Loucy (cell line): ENCODE results near the gene ZCCHC4.
A peak's percentile ranks its signal among the peaks of the same experiment; 100 is the strongest.

Source experiments
- H2AFZ ChIP-seq: fragments of 200-600 bp; sonication (generic); 2 replicates; pipeline ENCODE4 v1.6.0; 2016; ENCODE audit warnings: antibody characterized with exemption, mild to moderate bottlenecking, low read length, moderate library complexity
- H3F3A ChIP-seq: fragments of 200-600 bp; 2 replicates; pipeline ENCODE4 v1.6.0; 2016; ENCODE audit warnings: antibody characterized with exemption, low read depth, mild to moderate bottlenecking
- H3K27me3 ChIP-seq: fragments of 200-600 bp; sonication (generic); 2 replicates; pipeline ENCODE4 v1.6.1; 2014; ENCODE audit warnings: low read length, mild to moderate bottlenecking; ENCODE audit not compliant: insufficient read depth, poor library complexity, severe bottlenecking
- H3K36me3 ChIP-seq: fragments of 200-600 bp; sonication (generic); 2 replicates; pipeline ENCODE4 v1.6.1; 2016; ENCODE audit warnings: low read length; ENCODE audit not compliant: insufficient read depth
- H3K4me1 ChIP-seq: fragments of 200-600 bp; sonication (generic); 2 replicates; pipeline ENCODE4 v1.5.1; 2014; ENCODE audit warnings: low read length, mild to moderate bottlenecking; ENCODE audit not compliant: insufficient read depth, poor library complexity, severe bottlenecking
- H3K4me2 ChIP-seq: fragments of 200-600 bp; sonication (generic); 2 replicates; pipeline ENCODE4 v1.6.0; 2014; ENCODE audit warnings: antibody characterized with exemption, low read length, low read depth, mild to moderate bottlenecking; ENCODE audit not compliant: poor library complexity, severe bottlenecking
- H3K4me3 ChIP-seq: fragments of 200-600 bp; sonication (generic); 2 replicates; pipeline ENCODE4 v1.5.1; 2014; ENCODE audit warnings: low read length, mild to moderate bottlenecking, mixed read lengths; ENCODE audit not compliant: poor library complexity, severe bottlenecking
- H3K79me2 ChIP-seq: fragments of 200-600 bp; sonication (generic); 2 replicates; pipeline ENCODE4 v1.6.1; 2014; ENCODE audit warnings: low read length; ENCODE audit not compliant: insufficient read depth
- H3K9ac ChIP-seq: fragments of 200-600 bp; sonication (generic); 2 replicates; pipeline ENCODE4 v1.6.0; 2014; ENCODE audit warnings: mild to moderate bottlenecking, low read depth, low read length, moderate library complexity; ENCODE audit not compliant: poor library complexity, severe bottlenecking
- H3K9me2 ChIP-seq: fragments of 200-600 bp; sonication (generic); replicated peaks from 2 replicates; pipeline ENCODE4 v1.6.1; 2016; ENCODE audit warnings: low read depth, low read length, mixed read lengths
- H3K9me3 ChIP-seq: fragments of 200-600 bp; sonication (generic); 2 replicates; pipeline ENCODE4 v1.6.1; 2014; ENCODE audit warnings: mild to moderate bottlenecking, antibody characterized with exemption, low read length, low read depth; ENCODE audit not compliant: insufficient read depth
- H4K20me1 ChIP-seq: fragments of 200-600 bp; sonication (generic); 2 replicates; pipeline ENCODE4 v1.6.0; 2014; ENCODE audit warnings: antibody characterized with exemption, low read length, mild to moderate bottlenecking; ENCODE audit not compliant: insufficient read depth, poor library complexity, severe bottlenecking
- CTCF ChIP-seq: fragments of 200-600 bp; sonication (generic); conservative IDR thresholded peaks from 2 replicates; pipeline ENCODE4 v1.5.1; 2014; ENCODE audit warnings: mild to moderate bottlenecking, antibody characterized with exemption, low read length
- EZH2phosphoT487 ChIP-seq: fragments of 200-600 bp; IDR thresholded peaks from 2 replicates; pipeline ENCODE4 v1.6.1; 2018; ENCODE audit warnings: antibody characterized with exemption, mild to moderate bottlenecking, moderate library complexity, borderline replicate concordance

The ZCCHC4 gene

GRCh38 chr4:25313201-25313895 lies 774 bp downstream of the ZCCHC4 start:
- TF ChIP-seq CTCF: no peak
- no peak for TF ChIP-seq EZH2phosphoT487
- H3K4me1 ChIP-seq: peaks cover 24% of the 10 kb centered on the region
- no peaks in the 10 kb centered on the region for H4K20me1 ChIP-seq
- H2AFZ ChIP-seq: peak overlapping the region; percentile 77
- no peaks in the 10 kb centered on the region for H3K9me3 ChIP-seq
- H3K9me2 ChIP-seq: no peaks in the 10 kb centered on the region
- H3K36me3 ChIP-seq: no peaks in the 10 kb centered on the region
- H3K4me2 ChIP-seq: peak overlapping the region; percentile 83
- no peaks in the 10 kb centered on the region for H3K27me3 ChIP-seq
- peaks cover 9% of the 10 kb centered on the region for H3F3A ChIP-seq
- peak overlapping the region; percentile 84 for H3K9ac ChIP-seq
- H3K4me3 ChIP-seq: peak overlapping the region; percentile 90
- H3K79me2 ChIP-seq: peaks cover 29% of the 10 kb centered on the region

DNA sequence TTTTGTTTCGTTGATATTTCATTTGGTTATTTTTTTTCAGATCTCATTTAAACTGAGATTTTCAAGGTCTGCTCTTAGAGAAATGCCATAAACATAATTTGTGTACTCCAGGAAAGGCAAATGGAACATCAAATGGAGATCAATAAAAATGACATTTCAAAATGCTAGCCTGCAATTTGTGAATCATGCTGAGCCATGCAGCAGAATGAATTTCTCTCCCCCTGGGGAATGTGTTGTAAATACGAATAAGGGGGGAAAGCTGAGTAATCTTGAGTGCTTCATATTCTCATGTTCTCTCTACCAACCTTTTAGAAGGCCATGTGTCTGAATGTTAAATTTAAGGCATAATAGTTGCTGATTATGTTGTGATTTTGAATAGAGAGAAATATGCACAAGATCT lies 7.8 kb downstream of the ZCCHC4 start:
- no peaks in the 10 kb centered on the region for H3K4me1 ChIP-seq
- H3K9ac ChIP-seq: no peak overlapping the region
- TF ChIP-seq EZH2phosphoT487 (no peak), CTCF (no peak)
- no peaks in the 10 kb centered on the region for H3K9me3 ChIP-seq
- no peaks in the 10 kb centered on the region for H3F3A ChIP-seq
- H2AFZ ChIP-seq: no peak overlapping the region
- H3K4me2 ChIP-seq: no peak overlapping the region
- no peaks in the 10 kb centered on the region for H4K20me1 ChIP-seq
- H3K4me3 ChIP-seq: no peak overlapping the region
- no peaks in the 10 kb centered on the region for H3K27me3 ChIP-seq
- no peaks in the 10 kb centered on the region; the same call in 1 of the 2 replicates for H3K36me3 ChIP-seq
- no peaks in the 10 kb centered on the region for H3K9me2 ChIP-seq
- peaks cover 8% of the 10 kb centered on the region; the same call in 1 of the 2 replicates for H3K79me2 ChIP-seq

DNA sequence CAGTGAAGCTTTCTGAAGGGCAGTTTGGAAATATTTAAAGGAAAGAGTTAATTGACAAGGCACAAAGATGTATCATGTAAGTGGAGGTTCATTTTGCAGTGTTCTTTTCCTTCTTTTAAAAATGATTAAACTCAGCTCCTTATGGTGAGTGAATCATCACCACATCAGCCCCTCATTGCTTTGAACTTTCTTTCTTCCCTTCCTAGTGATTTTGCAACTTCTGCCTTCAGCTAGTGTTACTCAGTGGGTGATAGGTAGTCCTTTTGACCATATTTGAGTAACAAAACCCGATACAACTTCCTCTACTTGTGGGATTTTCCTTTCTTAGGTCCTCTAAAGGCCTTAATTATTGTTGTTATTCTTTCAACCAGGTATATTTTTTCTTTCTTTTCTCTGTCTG lies 8.2 kb downstream of the ZCCHC4 start:
- Histone ChIP-seq H3K4me2 (no peak overlapping the region), H3K9me3 (no peaks in the 10 kb centered on the region), H3K9ac (no peak overlapping the region), H3K4me3 (no peak overlapping the region), H4K20me1 (no peaks in the 10 kb centered on the region), H3K36me3 (no peaks in the 10 kb centered on the region; the same call in 1 of the 2 replicates), H3F3A (no peaks in the 10 kb centered on the region), H3K4me1 (no peaks in the 10 kb centered on the region), H3K9me2 (no peaks in the 10 kb centered on the region), H3K27me3 (no peaks in the 10 kb centered on the region), H3K79me2 (peaks cover 8% of the 10 kb centered on the region; the same call in 1 of the 2 replicates), H2AFZ (no peak overlapping the region)
- no peak for TF ChIP-seq CTCF
- no peak for TF ChIP-seq EZH2phosphoT487
